ENCODE data around the gene ZBTB5.

GRCh38 chr9:37508135-37508833 lies 43.0 kb upstream of the ZBTB5 start:
- TF ChIP-seq CTCF (conservative IDR thresholded peaks at IDR 0.05; ENCODE audit: low read depth, low read length) (no peak), EZH2 (IDR thresholded peaks at IDR 0.05; ENCODE audit: borderline replicate concordance, low read depth, low read length, poor library complexity, severe bottlenecking) (no peak)

Measured in A673 (cell line).